Body of pancreas (tissue), 4 donors: Measurements from ENCODE around the gene PIGW. TPM values are rescaled to one million over a fixed set of nuclear protein-coding genes. Genes with fewer than 3 reads are reported as not detected.

Experiments
- ATAC-seq: fragments of 150-250 bp; one replicate; pipeline ENCODE4 v1.9.1; 2016
- DNase-seq, 4 donors: peaks; one replicate each; pipeline ENCODE4 v3.0.0-alpha.2; 2019
- H3K27ac ChIP-seq, 4 donors: fragments of 200-600 bp; sonication (generic); 1 replicate in 3 of 4; 2 replicates in 1 of 4; pipeline versions ENCODE4 v1.5.1 to v1.6.1; 2016 to 2019; ENCODE audit warnings: mild to moderate bottlenecking in 1 of 4, mixed read lengths in 1 of 4, moderate library complexity in 1 of 4
- H3K27me3 ChIP-seq, 2 donors: fragments of 200-600 bp; sonication (generic); one replicate each; pipeline ENCODE4 v1.6.0; 2016; ENCODE audit warnings: mild to moderate bottlenecking in 1 of 2
- H3K36me3 ChIP-seq, 2 donors: fragments of 200-600 bp; sonication (generic); replicated peaks in 1 of 2; 2 replicates each; pipeline ENCODE4 v1.5.1; 2016; ENCODE audit warnings: low read depth in 2 of 2; ENCODE audit not compliant: insufficient read depth in 1 of 2
- H3K4me1 ChIP-seq: fragments of 200-600 bp; sonication (generic); one replicate; pipeline ENCODE4 v1.6.0; 2016
- H3K4me3 ChIP-seq, 2 donors: fragments of 200-600 bp; sonication (generic); 1 replicate in 1 of 2; 2 replicates in 1 of 2; pipeline ENCODE4 v1.5.1; 2016 to 2019
- H3K9me3 ChIP-seq, 3 donors: fragments of 200-600 bp; sonication (generic); 1 replicate in 2 of 3; 2 replicates in 1 of 3; pipeline ENCODE4 v1.5.1; 2016
- CTCF ChIP-seq, 7 experiments: fragments of 450-650 bp in 4 of 7; fragments of 200-600 bp in 3 of 7; sonication (generic) in 3 of 7; IDR thresholded peaks; one replicate each; pipeline ENCODE4 v1.5.1; 2016 to 2019; ENCODE audit warnings: antibody characterized with exemption in 7 of 7
- POLR2A ChIP-seq, 3 donors: fragments of 450-650 bp; IDR thresholded peaks; one replicate each; pipeline ENCODE4 v1.6.1; 2016; ENCODE audit warnings: antibody characterized with exemption in 3 of 3, mild to moderate bottlenecking in 2 of 3
- WGBS, 2 donors: methylation state at CpG; one replicate each; pipeline ENCODE4 v1.1.5; 2017; 5-methylcytosine and 5-hydroxymethylcytosine counted together
- intact Hi-C: fragments of 100-400 bp; cut with DNase I; formaldehyde crosslinking; loops from one replicate; pipeline ENCODE4 v1.15.1; 2023
- small RNA-seq: library from RNA; depleted of rRNA; stranded (forward); fragments of <200 nt; gene quantifications from one replicate; pipeline ENCODE3, GENCODE V24; 2016
- total RNA-seq, 2 donors: library from RNA; depleted of rRNA; stranded (reverse); fragments of >200 nt; gene quantifications; one replicate each; pipeline ENCODE4 v1.1.0, GENCODE V29; 2016

PIGW gene
- total RNA-seq, 2 donors from 2014 or later: 2.6 TPM

GRCh38 chr17:36586138-36586537 lies 51.4 kb downstream of the PIGW start:
- Histone ChIP-seq H3K4me3 (no peak overlapping the region), H3K36me3 (peaks cover 10 to 35% of the 10 kb centered on the region in 2 donors), H3K27ac (no peak overlapping the region), H3K27me3 (no peaks in the 10 kb centered on the region), H3K9me3 (no peaks in the 10 kb centered on the region), H3K4me1 (peaks cover 3% of the 10 kb centered on the region)
- TF ChIP-seq POLR2A (IDR thresholded peaks at IDR 0.05) (no peak), CTCF (IDR thresholded peaks at IDR 0.05) (no peak)
- DNase-seq: no peak
- ATAC-seq: no peak
- 89 to 93% methylated on average over 2 of the region's 2 CpGs for WGBS, 2 donors
- intact Hi-C loops: no loop called here

Small RNA genes lying within 50 kb of the gene (small RNA-seq; reads per million reads assigned to genes)
- not detected for gene RNA5SP439

Other genes starting within 250 kb of the PIGW start
- gene TBC1D3G, start 211.1 kb upstream of the PIGW start, total RNA-seq: not detected
- gene TBC1D3H, start 146.6 kb upstream of the PIGW start, total RNA-seq: not detected
- 10 to 100 TPM; 21.1 to 32.4 TPM for gene ZNHIT3, start 48.3 kb upstream of the PIGW start, total RNA-seq
- 10 to 100 TPM; 37.4 to 78.1 TPM for gene MYO19, start 119 bp upstream of the PIGW start, total RNA-seq
- gene GGNBP2, start 9.9 kb downstream of the PIGW start, total RNA-seq: 10 to 100 TPM; 36.3 to 43.8 TPM
- 10 to 100 TPM in 1 of 2 donors, 1 to 10 TPM in 1; 7.0 to 16.5 TPM for gene DHRS11, start 56.9 kb downstream of the PIGW start, total RNA-seq
- 1 to 10 TPM; 7.3 to 7.9 TPM for gene MRM1, start 66.6 kb downstream of the PIGW start, total RNA-seq